Measurements from ENCODE around the gene VSTM4.

DNA sequence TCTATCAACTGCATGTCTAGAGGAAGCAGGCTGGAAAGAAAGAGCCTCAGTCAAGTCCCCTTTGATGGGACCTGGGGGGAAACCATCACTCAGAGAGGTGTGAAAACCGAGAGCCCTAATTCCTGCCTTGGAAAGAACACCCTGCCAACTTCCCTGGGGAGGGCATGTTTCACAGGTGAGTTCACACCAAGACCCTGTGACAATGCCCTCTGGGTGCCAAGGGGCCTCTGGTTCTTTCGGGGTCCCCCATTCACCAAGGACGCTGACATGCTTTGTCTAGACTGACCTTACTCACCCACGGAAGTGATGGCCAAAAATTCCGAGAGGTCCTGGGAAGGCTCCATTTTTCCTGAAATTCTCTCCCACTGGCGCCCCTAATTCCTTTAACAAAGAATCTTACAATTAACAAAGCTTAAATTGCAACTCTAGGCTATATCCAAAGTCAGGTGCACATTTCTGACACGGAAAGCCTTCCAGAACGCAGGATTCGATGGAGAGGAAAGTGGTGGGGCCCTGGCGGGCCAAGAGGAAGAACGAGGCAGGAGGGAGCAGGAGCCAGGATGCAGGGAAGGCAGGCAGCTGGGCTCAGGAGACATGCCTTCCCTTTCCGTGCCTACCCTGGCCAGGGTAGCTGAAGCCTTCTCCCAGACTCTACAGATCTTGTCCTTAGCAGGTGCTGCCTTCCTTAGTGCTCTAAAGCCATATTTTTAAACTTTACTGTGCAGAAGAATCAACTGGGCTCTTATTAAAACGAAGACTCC is 23.7 kb downstream of the VSTM4 start:
- TF ChIP-seq POLR2A (IDR thresholded peaks at IDR 0.05; ENCODE audit: low read length) (no peak), GATA1 (IDR thresholded peaks at IDR 0.05; ENCODE audit: low read depth, low read length) (no peak)

All from erythroblast (primary cell).